Immature natural killer cell (primary cell): Measurements from ENCODE around the gene PTBP1. TPM values are rescaled to one million over a fixed set of nuclear protein-coding genes. Genes with fewer than 3 reads are reported as not detected.
A peak's percentile ranks its signal among the peaks of the same experiment; 100 is the strongest.

ENCODE experiments used
- DNase-seq, 3 donors: peaks; one replicate each; pipeline ENCODE4 v3.0.0; 2022; ENCODE audit warnings: mixed read lengths in 1 of 3
- H3K27ac Mint-ChIP-seq, 6 donors: one replicate each; pipeline ENCODE4 v1.8.0; 2020; ENCODE audit warnings: mixed read lengths in 6 of 6, mild to moderate bottlenecking in 5 of 6, inconsistent platforms in 4 of 6, moderate library complexity in 3 of 6
- H3K27me3 Mint-ChIP-seq, 3 donors: one replicate each; pipeline ENCODE4 v1.8.0; 2020 to 2021; ENCODE audit warnings: low read depth in 3 of 3, mild to moderate bottlenecking in 3 of 3, mixed read lengths in 3 of 3, moderate library complexity in 3 of 3, inconsistent platforms in 1 of 3
- H3K36me3 Mint-ChIP-seq, 3 donors: one replicate each; pipeline ENCODE4 v1.8.0; 2020; ENCODE audit warnings: mixed read lengths in 3 of 3, inconsistent platforms in 2 of 3, mild to moderate bottlenecking in 2 of 3
- H3K4me1 Mint-ChIP-seq, 2 donors: one replicate each; pipeline ENCODE4 v1.8.0; 2020; ENCODE audit warnings: inconsistent platforms in 2 of 2, mild to moderate bottlenecking in 2 of 2, mixed read lengths in 2 of 2, moderate library complexity in 1 of 2
- H3K4me3 Mint-ChIP-seq, 5 donors: one replicate each; pipeline ENCODE4 v1.8.0; 2020; ENCODE audit warnings: mild to moderate bottlenecking in 5 of 5, mixed read lengths in 5 of 5, inconsistent platforms in 3 of 5, moderate library complexity in 3 of 5
- H3K9me3 Mint-ChIP-seq, 6 donors: one replicate each; pipeline ENCODE4 v1.8.0; 2020; ENCODE audit warnings: mild to moderate bottlenecking in 6 of 6, mixed read lengths in 6 of 6, inconsistent platforms in 4 of 6, moderate library complexity in 3 of 6
- polyA plus RNA-seq, 3 donors: library from polyadenylated mRNA; unstranded; fragments of 300-500 nt; fragmentation: Illumina TruSeq; gene quantifications; one replicate each; pipeline ENCODE4 v1.2.3, GENCODE V29; 2021

The PTBP1 gene
- polyA plus RNA-seq, 3 donors from 2014 or later, result 70.0 to 185 (median 87.8) TPM

DNA sequence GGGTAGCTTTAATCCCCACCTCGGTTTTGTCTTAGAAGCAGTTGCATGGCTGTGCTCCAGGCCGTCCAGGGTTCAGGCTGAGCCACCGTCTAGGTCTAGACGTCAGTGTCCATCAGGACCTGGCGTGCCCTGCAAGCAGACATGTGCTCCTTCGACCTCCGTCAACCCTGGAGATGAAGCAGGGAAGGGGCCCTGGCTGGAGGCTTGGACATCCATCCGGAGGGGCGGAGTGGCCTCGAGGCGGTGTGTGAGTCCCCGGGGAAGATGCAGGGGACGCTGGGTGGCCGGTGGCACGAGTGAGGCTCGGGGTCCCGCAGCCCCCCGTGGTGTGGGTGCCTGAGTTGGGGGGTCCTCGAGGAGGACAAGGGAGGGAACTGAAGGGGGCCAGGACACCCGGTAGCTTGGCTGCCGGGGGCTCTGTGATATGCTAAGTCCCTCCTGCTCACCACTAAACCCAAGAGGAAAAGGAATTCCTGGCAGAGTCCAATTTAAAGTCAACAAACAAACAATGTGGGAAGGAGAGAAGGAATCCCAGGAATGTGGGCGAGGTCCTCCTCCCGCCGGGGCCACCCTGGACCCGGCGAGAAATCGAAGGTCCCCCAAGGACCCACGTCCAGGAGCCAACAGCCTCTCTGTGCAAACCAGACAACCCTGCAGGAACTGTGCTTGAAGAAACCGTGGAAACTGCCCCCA, 14.9 kb upstream of the PTBP1 start:
- no peaks in the 10 kb centered on the region for H3K36me3 Mint-ChIP-seq
- no peak for DNase-seq
- H3K4me3 Mint-ChIP-seq, result no peak overlapping the region
- H3K27me3 Mint-ChIP-seq, result peaks cover 3% of the 10 kb centered on the region in 3 donors
- no peaks in the 10 kb centered on the region for H3K9me3 Mint-ChIP-seq
- H3K4me1 Mint-ChIP-seq, result no peaks in the 10 kb centered on the region
- no peak overlapping the region for H3K27ac Mint-ChIP-seq

DNA sequence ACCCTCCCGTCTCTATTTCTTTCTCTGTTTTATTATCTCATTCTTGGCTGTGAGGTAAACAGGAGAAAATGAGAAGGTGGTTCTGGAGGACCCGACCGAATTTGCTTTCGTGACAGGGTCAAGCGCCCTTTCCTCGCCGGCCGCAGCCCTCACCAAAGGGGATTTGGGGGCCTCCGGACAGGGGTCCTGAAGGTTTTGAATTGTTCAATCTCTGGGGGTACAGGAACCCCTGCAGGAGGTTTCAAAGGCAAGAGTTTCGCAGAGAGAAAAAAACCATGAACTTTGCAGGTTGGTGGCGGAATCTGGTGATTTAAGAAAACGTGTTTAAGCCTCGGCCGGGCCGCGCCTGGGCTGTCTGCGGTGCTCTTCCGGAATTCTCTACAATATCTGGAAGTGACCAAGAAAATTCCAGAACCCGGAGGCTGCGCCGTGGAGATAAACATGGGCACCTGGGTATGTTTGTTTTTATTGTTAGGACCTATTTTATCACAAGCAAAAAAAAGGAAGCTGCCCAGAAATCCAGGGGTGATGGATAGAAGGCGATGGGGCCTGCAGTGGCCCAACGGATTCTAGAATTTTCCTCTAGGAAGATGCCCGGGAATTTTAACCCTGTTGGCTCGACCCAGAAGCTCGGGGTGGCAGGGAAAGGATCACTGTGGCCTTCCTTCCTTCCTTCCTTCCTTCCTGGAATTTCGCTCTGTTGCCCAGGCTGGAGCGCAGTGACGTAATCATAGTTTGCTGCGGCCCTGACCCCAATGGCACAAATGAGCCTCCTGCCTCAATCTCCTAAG, 14.2 kb upstream of the PTBP1 start:
- Mint-ChIP-seq H3K4me3 (no peak overlapping the region), H3K27me3 (peaks cover 3% of the 10 kb centered on the region in 3 donors), H3K36me3 (no peaks in the 10 kb centered on the region), H3K27ac (no peak overlapping the region), H3K9me3 (no peaks in the 10 kb centered on the region), H3K4me1 (no peaks in the 10 kb centered on the region)
- DNase-seq, result no peak

- no peaks in the 10 kb centered on the region for H3K36me3 Mint-ChIP-seq
- DNase-seq, result no peak
- no peaks in the 10 kb centered on the region for H3K9me3 Mint-ChIP-seq
- H3K4me1 Mint-ChIP-seq, result no peaks in the 10 kb centered on the region
- peaks cover 0 to 3% (median 3%) of the 10 kb centered on the region in 3 donors for H3K27me3 Mint-ChIP-seq
- no peak overlapping the region for H3K27ac Mint-ChIP-seq
- no peak overlapping the region for H3K4me3 Mint-ChIP-seq
Observed at GRCh38 chr19:784541-784940, 12.7 kb upstream of the PTBP1 start.

DNA sequence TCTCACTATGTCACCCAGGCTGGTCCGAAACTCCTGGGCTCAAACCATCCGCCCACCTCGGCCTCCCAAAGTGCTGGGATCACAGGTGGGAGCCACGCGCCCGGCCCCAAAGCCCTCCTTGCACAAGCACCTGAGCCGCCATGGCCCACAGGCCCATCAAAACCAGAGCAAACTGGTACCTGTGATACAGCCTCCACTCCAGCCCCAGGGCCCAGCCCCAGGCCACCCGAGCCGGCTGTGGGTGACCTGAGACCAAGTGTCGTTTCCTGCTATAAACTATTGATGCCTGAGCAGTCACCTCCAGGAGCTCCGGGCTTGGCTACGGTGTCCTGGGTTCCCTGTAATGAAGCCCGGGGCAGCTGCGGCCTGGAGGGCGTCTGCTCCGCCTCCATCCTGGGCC, 9.7 kb upstream of the PTBP1 start:
- no peaks in the 10 kb centered on the region for H3K9me3 Mint-ChIP-seq

DNA sequence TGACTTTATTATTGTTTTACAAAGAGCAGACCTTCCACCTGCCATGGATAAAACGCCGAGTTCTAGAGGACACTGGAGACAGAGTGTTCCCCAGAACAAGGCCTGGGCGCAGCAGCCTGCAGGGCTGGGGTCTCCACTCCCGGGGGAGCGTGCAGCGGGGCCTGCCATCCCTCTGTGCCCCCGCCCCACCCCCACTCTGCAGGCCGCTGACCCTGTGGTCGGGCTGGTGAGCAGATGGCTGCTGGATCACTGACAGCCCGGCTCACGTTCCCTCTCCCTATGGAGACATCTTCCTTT, 8.6 kb upstream of the PTBP1 start:
- Mint-ChIP-seq H3K9me3 (no peaks in the 10 kb centered on the region), H3K4me1 (no peaks in the 10 kb centered on the region), H3K4me3 (no peak overlapping the region), H3K36me3 (no peaks in the 10 kb centered on the region), H3K27ac (no peak overlapping the region), H3K27me3 (peaks cover 0 to 6% (median 3%) of the 10 kb centered on the region in 3 donors)
- DNase-seq, result no peak

More for the DNA sequence above, 9.7 kb upstream of the PTBP1 start:
- no peaks in the 10 kb centered on the region for H3K4me1 Mint-ChIP-seq
- H3K4me3 Mint-ChIP-seq, result no peak overlapping the region
- no peak for DNase-seq
- H3K27me3 Mint-ChIP-seq, result peaks cover 3 to 6% (median 3%) of the 10 kb centered on the region in 3 donors
- no peaks in the 10 kb centered on the region for H3K36me3 Mint-ChIP-seq
- no peak overlapping the region for H3K27ac Mint-ChIP-seq

- DNase-seq, result no peak
- H3K4me1 Mint-ChIP-seq, result no peaks in the 10 kb centered on the region
- no peak overlapping the region for H3K27ac Mint-ChIP-seq
- H3K36me3 Mint-ChIP-seq, result no peaks in the 10 kb centered on the region
- no peak overlapping the region for H3K4me3 Mint-ChIP-seq
- no peaks in the 10 kb centered on the region for H3K9me3 Mint-ChIP-seq
- H3K27me3 Mint-ChIP-seq, result peaks cover 0 to 7% (median 3%) of the 10 kb centered on the region in 3 donors
Observed at GRCh38 chr19:788983-789700, 8.1 kb upstream of the PTBP1 start.

- Mint-ChIP-seq H3K27me3 (peaks cover 0 to 7% (median 3%) of the 10 kb centered on the region in 3 donors), H3K27ac (no peak overlapping the region), H3K4me1 (no peaks in the 10 kb centered on the region), H3K36me3 (no peaks in the 10 kb centered on the region), H3K9me3 (no peaks in the 10 kb centered on the region), H3K4me3 (no peak overlapping the region)
- DNase-seq, result no peak
Observed at GRCh38 chr19:789701-790060, 7.6 kb upstream of the PTBP1 start.

DNA sequence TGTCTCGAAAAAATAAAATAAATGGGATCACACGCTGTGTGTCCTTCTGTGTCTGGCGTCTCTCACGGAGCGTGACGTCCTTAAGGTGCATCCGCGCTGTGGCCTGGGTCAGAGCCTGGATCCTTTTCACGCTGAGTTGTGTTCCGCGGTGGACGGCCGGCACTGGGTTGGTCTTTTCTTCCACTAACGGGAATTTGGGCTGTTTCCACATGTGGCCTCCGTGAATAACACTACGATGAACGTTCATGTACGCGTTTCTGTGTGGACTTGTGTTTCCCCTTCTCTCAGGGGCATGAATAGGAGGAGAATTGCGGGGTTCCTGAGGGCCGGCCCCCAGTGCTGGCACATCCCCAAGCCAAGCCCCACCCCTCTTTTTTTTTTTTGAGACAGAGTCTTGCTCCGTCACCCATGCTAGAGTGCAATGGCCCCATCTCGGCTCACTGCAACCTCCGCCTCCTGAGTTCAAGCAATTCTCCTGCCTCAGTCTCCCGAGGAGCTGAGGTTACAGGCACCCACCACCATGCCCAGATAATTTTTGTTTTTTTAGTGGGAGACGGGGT, 6.2 kb upstream of the PTBP1 start:
- no peak for DNase-seq
- no peaks in the 10 kb centered on the region for H3K4me1 Mint-ChIP-seq
- H3K27ac Mint-ChIP-seq, result no peak overlapping the region
- H3K27me3 Mint-ChIP-seq, result peaks cover 0 to 4% (median 4%) of the 10 kb centered on the region in 3 donors
- H3K36me3 Mint-ChIP-seq, result no peaks in the 10 kb centered on the region
- no peak overlapping the region for H3K4me3 Mint-ChIP-seq
- no peaks in the 10 kb centered on the region for H3K9me3 Mint-ChIP-seq

- no peak overlapping the region for H3K4me3 Mint-ChIP-seq
- H3K27me3 Mint-ChIP-seq, result peaks cover 0 to 6% (median 6%) of the 10 kb centered on the region in 3 donors
- DNase-seq, result no peak
- no peak overlapping the region for H3K27ac Mint-ChIP-seq
- H3K4me1 Mint-ChIP-seq, result peaks cover 2 to 3% of the 10 kb centered on the region in 2 donors
- no peaks in the 10 kb centered on the region for H3K36me3 Mint-ChIP-seq
- H3K9me3 Mint-ChIP-seq, result no peaks in the 10 kb centered on the region
Observed at GRCh38 chr19:791567-792305, 5.5 kb upstream of the PTBP1 start.

- H3K9me3 Mint-ChIP-seq, result no peaks in the 10 kb centered on the region
- H3K36me3 Mint-ChIP-seq, result no peaks in the 10 kb centered on the region
- DNase-seq, result no peak
- H3K27ac Mint-ChIP-seq, result no peak overlapping the region
- peaks cover 4 to 6% of the 10 kb centered on the region in 2 donors for H3K4me1 Mint-ChIP-seq
- H3K27me3 Mint-ChIP-seq, result peaks cover 3 to 12% (median 9%) of the 10 kb centered on the region in 3 donors
- H3K4me3 Mint-ChIP-seq, result no peak overlapping the region
Observed at GRCh38 chr19:792306-792885, 4.9 kb upstream of the PTBP1 start.

DNA sequence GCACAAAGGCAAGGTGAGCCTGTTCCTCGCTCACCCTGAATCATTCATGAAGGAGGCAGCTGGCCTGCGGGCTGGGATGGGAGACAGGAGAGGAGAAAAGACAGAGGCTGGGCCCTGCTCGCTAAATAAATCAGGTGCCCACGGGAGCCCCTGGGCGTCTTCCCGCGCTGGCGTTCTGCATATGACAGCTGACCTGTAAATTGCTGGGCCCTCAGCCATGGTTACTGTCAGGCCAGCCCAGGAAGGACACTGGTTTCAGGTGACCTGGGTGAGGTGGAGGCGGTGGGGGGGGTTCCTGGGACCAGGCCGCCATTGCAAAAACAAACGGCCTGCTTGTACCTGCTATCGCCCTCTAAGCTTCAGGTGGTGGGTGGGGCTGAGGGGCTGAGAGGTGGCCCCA, 3.4 kb upstream of the PTBP1 start:
- no peaks in the 10 kb centered on the region for H3K9me3 Mint-ChIP-seq
- H3K36me3 Mint-ChIP-seq, result no peaks in the 10 kb centered on the region
- peaks cover 7 to 9% of the 10 kb centered on the region in 2 donors for H3K4me1 Mint-ChIP-seq
- H3K4me3 Mint-ChIP-seq, result peak overlapping the region in 1 of 5 donors; percentile 29
- H3K27ac Mint-ChIP-seq, result no peak overlapping the region
- DNase-seq, result no peak
- peaks cover 5 to 17% (median 14%) of the 10 kb centered on the region in 3 donors for H3K27me3 Mint-ChIP-seq

DNA sequence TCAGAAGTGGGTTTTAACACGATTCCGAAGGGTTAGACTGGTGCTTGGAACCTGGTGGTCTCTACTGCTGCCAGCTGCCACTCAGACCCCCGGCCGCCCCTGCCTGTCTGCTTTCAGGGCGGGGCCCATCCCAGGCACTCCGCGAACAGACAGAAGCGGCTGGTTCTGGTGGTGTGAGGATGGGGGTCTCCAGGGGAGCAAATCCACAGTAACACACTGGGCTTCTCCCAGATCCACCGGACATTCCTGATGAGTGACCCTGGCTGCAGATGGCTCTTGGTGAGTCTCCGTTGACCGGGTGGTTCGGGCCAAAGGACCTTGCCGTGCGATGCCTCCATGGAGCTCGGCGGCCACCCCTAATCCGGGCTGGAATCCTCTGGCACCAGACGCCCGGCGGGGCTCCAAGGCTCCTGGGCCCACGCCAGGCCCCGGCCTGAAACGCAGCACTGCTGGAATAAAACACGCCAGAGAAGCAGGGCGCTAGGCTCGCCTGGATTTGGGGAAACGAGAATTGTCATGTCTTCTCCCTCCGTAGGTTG, 2.1 kb upstream of the PTBP1 start:
- no peak for DNase-seq
- H3K4me3 Mint-ChIP-seq, result no peak overlapping the region
- no peaks in the 10 kb centered on the region for H3K9me3 Mint-ChIP-seq
- no peak overlapping the region for H3K27ac Mint-ChIP-seq
- peaks cover 20 to 22% of the 10 kb centered on the region in 2 donors for H3K4me1 Mint-ChIP-seq
- H3K27me3 Mint-ChIP-seq, result peaks cover 10 to 23% (median 17%) of the 10 kb centered on the region in 3 donors
- H3K36me3 Mint-ChIP-seq, result no peaks in the 10 kb centered on the region
